CD4-positive, alpha-beta T cell treated with Interleukin-21 for 1 hour (primary cell): ENCODE measurements around the gene KIF3C.
"Not testable (repeated sequence)": the region's sequence is repeated elsewhere in the genome, so short reads cannot be mapped to it uniquely, and the experiment has no call there.

Source experiments
- DNase-seq: peaks from one replicate; pipeline ENCODE4 v3.0.0-alpha.2; 2020

The KIF3C gene

DNA sequence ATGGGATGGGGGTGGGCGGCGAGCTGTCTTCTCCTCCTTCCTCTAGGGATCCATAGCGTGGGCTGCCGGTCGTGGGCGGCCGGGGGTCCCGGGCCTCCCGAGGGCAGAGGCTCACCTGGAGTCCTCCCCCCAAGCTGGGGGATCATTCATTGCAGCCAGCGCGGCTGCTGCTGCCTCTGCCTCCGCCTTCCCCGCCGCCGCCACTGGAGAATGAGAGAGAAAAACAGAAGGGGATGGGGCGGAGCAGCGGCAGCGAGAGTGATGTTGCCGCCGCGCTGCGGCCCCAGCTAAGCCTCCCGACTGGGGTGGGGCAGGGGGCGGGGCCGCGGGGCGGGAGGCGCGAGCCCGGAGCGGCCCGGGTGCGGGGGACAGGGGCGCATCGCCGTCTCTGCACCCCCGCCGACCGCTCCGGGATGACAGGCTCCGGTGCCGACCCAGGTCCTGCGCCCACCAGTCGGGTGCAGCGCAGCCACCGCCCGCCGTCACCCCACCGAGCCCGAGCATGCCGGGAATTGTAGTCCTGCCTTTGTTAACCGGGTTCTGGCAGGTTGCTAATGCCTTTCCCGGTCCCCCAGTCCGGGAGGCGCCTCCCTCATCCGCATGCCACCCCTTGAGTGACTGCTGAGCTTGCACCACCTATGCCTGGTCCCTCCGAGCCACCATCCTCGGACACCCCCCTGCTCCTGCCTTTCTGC, at the start of gene KIF3C:
TSS of gene KIF3C (minus strand) at position 225 of the 695 bp plus-strand sequence. CDS start 580 bp downstream, outside the sequence.
- DNase-seq = peak; percentile 79

GRCh38 chr2:26028083-26028482, 45.8 kb upstream of the KIF3C start:
- DNase-seq = not testable (repeated sequence)

- DNase-seq = no peak
Measured at GRCh38 chr2:26025509-26025908, 43.2 kb upstream of the KIF3C start.

DNA sequence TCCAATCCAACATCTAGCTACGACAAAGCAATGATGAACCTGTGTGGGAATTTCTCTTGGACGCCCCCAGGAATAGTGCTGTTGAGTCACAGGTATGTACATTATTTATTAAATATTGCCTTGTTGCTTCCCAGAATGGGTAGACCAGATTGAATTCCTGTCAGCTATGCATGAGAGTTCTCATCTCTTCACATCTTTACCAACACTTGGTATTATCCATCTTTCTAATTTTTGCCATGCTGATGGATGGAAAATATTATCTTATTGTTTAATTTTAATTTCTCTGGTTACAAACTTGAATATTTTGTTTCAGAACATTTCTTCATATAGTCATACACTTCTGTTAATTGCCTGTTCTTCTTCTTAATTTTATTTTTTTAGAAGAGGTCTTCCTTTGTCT, 42.0 kb upstream of the KIF3C start:
- no peak for DNase-seq

DNA sequence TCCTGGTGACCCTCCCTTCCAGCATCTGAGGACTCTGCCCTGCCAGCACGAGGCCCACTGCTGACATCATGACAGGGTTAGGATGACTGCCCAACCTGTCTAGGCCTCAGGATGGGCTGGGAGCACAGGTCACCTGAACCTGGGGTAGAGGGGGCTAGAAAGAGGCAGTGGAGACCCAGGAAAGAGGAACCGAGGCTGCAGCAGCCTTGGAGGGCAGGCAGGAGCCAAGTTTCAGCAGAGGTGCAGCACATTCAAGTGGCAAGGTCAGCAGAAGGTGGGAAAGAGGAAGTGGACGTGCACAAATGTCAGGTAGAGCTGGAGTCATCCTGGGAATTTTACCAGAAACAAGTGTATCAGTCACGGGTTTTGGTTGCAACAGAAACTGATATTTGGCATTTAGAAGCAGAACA, 37.9 kb upstream of the KIF3C start:
- no peak for DNase-seq

DNA sequence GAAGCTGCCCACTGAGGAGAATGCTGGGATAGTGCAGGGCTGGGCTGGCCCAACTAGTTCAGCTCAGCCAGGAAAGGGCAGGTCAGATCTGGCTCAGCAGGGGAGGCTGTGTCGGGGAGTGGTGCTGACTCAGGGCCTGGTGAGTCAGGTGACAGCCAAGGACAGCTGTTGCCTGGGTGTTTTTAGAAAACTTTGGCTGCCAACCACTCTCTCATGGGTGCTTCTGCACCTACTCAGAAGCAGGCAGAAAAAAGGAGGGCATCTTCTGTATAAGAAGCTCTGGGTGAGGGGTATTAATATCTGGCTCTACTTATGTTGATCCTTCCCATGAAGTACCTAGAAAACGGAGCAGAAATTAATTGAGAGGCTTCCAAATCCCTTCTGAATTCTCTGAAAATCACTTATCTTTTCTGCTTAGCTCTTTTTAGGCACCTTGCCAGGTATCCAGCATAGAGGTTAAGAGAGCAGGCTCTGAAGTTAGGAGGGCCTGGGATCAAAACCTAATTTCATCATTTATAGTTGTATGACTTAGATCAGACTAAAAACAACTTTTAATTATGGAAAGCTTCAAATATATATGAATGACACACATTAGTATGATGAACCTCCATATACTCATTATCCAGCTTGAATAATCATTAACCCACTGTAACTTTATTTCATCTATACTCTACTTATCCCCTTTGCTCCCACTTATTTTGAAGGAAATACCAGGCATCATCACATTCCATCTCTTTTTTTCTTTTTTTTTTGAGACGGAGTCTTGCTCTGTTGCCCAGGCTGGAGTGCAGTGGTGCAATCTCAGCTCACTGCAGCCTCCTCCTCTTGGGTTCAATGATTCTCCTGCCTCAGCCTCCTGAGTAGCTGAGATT, 36.1 kb upstream of the KIF3C start:
- no peak for DNase-seq

- DNase-seq = no peak
Measured at GRCh38 chr2:26017464-26018183, 35.3 kb upstream of the KIF3C start.

DNA sequence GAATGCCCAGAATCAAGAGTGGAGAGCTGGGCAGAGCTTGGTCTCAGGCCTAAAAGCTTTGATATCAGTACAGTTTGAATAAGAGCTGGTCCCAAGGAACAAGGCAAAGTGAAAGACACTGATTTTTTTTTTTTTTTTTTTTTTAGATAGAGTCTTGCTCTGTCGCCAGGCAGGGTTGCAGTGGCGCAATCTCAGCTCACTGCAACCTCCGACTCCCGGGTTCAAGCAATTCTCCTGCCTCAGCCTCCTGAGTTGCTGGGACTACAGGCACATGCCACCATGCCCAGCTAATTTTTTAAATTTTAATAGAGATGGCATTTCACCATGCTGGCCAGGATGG, 34.4 kb upstream of the KIF3C start:
- not testable (repeated sequence) for DNase-seq

DNA sequence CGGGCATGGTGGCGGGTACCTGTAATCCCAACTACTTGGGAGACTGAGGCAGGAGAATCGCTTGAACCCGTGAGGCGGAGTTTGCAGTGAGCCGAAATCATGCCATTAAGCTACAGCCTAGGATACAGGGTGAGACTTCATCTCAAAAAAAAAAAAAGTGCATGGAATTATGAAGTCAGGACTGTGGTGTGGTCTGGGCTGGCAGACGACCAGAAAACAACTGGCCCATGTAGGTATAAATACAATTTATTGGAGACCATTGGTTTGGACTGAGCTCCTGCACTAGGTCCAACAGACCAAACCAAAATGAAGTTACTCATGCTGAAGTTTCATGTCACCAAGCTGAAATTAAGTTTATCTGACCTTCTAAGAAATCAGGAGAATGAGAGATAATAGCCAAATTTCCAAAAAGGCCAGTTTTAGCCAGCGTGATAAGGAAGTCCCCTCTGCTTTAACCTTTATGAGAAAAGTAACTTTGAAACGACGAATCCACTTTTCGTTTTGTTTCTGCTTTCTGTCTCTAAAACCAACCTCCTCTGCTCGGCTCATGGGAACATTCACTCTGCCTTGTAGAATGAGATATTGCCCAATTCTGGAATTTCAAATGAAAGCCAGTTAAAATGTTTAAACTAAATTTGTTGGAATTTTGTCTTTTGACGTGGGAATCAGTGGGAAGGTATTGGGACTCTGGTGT, 33.9 kb upstream of the KIF3C start:
- no peak for DNase-seq

DNA sequence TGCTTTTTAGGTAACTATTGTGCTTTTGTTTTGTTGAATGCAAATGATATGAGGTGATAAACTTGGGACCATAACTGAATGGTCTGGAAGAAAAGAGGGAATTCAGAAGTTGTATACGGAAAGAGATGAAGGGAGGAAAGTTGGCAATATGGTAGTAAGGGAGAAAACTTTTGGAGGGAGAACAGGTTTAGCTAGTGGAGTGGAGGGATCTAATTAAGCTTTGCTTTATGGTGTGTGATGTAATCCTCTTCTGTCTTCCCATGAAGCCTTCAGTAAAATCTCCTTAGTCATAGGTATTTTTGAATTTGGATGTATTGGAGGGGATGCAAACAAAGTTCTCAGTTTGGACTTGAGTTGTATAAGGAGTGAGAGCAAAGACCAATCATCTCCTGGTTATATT, 31.4 kb upstream of the KIF3C start:
- DNase-seq = no peak

GRCh38 chr2:26011990-26012856, 29.9 kb upstream of the KIF3C start:
- DNase-seq = no peak

GRCh38 chr2:26011609-26011989, 29.3 kb upstream of the KIF3C start:
- no peak for DNase-seq

DNA sequence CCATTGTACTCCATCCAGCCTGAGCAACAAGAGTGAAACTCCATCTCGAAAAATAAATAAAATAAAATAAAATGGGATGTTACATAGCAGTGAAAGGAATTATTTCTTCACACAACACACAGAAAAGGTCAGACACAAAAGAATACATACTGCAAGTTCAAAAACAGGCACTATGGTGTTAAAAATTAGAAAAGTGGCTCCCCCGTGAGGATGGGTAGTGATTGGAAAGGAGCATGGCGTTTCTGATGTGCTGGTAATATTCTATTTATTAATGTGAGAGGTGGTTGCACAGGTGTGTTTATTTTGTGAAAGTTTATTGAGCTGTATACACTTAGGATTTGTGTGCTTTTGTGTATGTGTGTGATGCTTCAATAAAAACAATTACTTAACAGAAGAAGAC, 28.6 kb upstream of the KIF3C start:
- no peak for DNase-seq

DNA sequence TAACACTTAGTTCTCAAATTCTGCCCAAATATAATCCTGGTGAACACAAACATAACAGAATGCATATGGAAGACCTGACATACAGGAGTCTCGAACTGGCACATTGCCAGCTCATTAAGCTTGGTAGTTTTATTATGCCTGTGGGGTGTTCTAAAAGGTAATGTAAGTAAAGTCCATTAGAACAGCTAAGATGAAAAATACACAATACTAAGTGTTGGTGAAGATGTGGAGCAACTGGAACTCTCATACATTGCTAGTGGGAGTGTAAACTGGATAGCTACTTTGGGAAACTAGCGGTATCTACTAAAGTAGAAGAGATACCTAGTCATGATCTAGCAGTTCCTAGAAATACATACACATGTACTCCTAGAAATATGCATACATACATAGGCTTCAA, 27.3 kb upstream of the KIF3C start:
- DNase-seq = no peak

DNA sequence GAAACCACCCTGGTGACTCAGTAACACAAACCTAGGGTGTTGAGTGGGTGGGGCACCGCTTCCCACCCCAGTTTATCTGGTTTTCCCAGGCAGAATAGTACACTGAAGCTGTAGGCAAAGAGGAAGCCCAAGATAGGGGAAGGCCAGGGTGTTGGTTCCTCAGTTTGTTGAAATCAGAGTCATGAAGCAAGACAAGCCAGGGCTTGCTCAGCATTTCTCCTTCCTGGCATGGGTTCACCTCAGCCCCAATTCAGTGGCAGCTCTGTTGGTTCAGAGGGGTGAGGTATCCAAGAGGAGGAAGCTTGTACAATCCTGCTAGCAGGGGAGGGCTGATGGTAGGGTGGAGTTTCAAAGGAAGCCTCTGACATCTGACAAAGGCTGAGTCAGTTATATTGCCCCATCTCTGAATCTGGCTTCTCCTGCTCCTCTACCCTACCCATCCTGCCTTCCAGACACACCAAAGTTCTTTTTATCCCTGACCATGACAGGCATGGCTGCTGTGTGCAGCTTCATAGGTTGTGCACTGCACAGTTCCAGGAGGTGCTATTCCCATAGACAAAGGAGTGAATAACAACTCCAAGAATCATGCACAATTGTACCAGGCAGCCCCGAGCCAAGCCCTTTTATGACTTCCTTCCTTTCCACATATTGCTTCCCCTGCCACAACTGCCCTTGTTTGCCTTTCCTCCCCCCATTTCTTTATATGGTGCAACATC, 26.7 kb upstream of the KIF3C start:
- DNase-seq = peak; percentile 36

GRCh38 chr2:26008095-26008494, 25.8 kb upstream of the KIF3C start:
- no peak for DNase-seq

GRCh38 chr2:26002632-26003310, 20.5 kb upstream of the KIF3C start:
- DNase-seq = no peak

DNA sequence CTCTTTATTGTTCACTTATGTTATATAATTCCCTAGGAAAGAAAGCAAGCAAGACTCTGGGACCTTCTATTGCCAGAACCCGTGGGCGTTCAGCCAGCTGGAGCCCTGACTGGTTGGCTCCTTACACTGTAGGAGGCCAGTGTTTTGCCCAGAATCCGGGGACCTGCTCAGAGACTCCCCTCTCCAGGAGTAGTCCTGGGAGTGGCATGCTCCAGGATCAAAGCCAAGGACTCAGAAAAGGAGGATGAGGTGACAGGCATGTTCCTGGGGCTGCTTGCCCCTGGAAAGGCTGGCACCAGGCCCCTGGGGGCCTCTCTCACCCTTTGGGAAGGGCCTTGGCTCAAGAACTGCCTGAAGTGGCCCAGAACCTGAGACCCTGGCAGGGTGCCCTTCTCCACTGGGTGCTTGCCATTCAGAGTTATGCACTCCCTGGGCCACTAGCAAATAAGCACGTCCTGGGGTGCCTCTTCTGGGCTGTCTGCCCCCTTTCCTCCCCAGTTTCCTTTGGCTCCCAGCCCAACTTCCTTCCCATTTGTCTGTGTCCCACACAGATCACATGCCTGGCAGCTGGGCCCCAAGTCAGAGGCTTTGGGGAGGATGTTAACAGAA, 19.6 kb upstream of the KIF3C start:
- DNase-seq = no peak

DNA sequence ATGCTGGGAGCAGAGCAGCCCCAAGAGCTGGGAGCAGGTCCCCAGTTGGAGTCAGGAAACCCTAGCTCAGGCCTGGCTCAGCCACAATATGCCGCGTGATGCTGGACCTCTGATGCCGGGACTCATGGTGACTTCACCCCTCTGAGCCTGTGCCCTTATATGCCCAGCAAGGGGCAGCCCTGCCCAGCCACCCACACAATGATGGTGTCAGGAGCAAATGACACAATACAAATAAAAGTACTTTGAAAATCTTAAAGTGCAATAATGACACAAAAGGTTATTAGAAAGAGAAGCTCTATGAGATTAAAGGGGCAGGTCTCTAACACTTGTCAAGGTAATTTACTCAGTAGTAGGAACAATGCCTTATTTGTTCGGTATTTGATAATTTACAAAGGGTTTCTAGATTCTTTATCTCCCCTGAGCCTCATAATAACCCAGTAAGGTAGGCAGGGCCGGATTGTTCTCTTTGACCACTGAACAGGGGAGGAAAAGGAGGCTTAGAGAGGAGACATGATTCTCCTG, 18.3 kb upstream of the KIF3C start:
- DNase-seq = no peak

- DNase-seq = not testable (repeated sequence)
Measured at GRCh38 chr2:25999406-25999805, 17.1 kb upstream of the KIF3C start.
